ENCODE data around the gene OLFML2B. TPM values are rescaled to one million over a fixed set of nuclear protein-coding genes. Genes with fewer than 3 reads are reported as not detected.

Gene OLFML2B
- polyA plus RNA-seq, 2 of the 4 experiments (the other 2 are of a cell fraction) = 0.10 to 0.79 TPM

- DNase-seq (ENCODE audit: low read depth in 1 of 2, low spot score in 1 of 2) (no peak), FAIRE-seq (no peak), ATAC-seq (no peak)
- TF ChIP-seq HOXB5 (CRISPR knock-in tag; IDR thresholded peaks at IDR 0.05) (no peak), HES2 (IDR thresholded peaks at IDR 0.05) (no peak), EHF (CRISPR knock-in tag; IDR thresholded peaks at IDR 0.05) (no peak), POLR2A (IDR thresholded peaks at IDR 0.05; ENCODE audit: low read length) (no peak), ZSCAN20 (CRISPR knock-in tag; IDR thresholded peaks at IDR 0.05) (no peak)
- H3K4me2 ChIP-seq = no peak overlapping the region
- POLR2A ChIA-PET = no interaction called here
- H3K27ac ChIP-seq = no peak overlapping the region
- H3K9me3 ChIP-seq = no peaks in the 10 kb centered on the region
- H3K4me1 ChIP-seq = peaks cover 9% of the 10 kb centered on the region
- CTCF ChIA-PET = interaction anchor here (1.0 kb wide), 1 partner anchor 15 kb away, joined by 3 read pairs; no protein-coding TSS in a partner anchor
- no peak overlapping the region for H3K4me3 ChIP-seq
- WGBS (ENCODE audit: missing lambda C conversion rate) = 77% methylated on average over 3 of the region's 3 CpGs
These were observed 82.6 kb downstream of the OLFML2B start for GRCh38 chr1:161940866-161941591.

GRCh38 chr1:161936786-161937185 is 86.9 kb downstream of the OLFML2B start:
- FAIRE-seq = no peak

DNA sequence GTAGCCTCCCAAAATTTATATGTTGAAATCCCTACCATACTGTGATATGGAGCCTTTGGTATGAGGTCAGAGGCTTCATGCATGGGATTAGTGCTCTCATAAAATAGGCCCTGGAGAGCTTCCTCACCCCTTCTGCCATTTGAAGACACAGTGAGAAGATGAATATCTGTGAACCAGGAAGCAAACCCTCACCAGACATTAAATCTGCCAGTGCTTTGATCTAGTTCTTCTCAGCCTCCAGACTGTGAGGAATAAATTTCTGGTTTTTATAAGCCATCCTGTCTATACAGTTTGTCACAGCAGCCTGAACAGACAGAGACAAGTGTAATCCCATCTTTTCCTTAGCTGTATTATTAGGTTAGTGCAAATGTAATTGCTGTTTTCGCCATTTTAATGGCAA is 88.4 kb downstream of the OLFML2B start:
- H3K4me1 ChIP-seq = no peaks in the 10 kb centered on the region
- H3K27ac ChIP-seq = no peak overlapping the region
- POLR2A ChIA-PET = no interaction called here
- no peak overlapping the region for H3K4me2 ChIP-seq
- no peaks in the 10 kb centered on the region for H3K9me3 ChIP-seq
- H3K4me3 ChIP-seq = no peak overlapping the region
- no peak for ATAC-seq
- 87% methylated on average over 1 of the region's 1 CpG for WGBS (ENCODE audit: missing lambda C conversion rate)
- CTCF ChIA-PET = interaction anchor here (1.2 kb wide), 1 partner anchor 142 kb away, joined by 3 read pairs; no protein-coding TSS in a partner anchor
- no peak for DNase-seq (ENCODE audit: low read depth in 1 of 2, low spot score in 1 of 2)
- FAIRE-seq = no peak
- no peak for TF ChIP-seq ZC3H11A (IDR thresholded peaks at IDR 0.05)
- TF ChIP-seq PHF8 (IDR thresholded peaks at IDR 0.05; ENCODE audit: borderline replicate concordance, low read depth) = no peak
- TF ChIP-seq BCL3 (IDR thresholded peaks at IDR 0.05) = no peak
- no peak for TF ChIP-seq TFCP2L1 (CRISPR knock-in tag; IDR thresholded peaks at IDR 0.05)
- TF ChIP-seq HOXB5 (CRISPR knock-in tag; IDR thresholded peaks at IDR 0.05) = no peak
- TF ChIP-seq CHD2 (IDR thresholded peaks at IDR 0.05; ENCODE audit: low read length, partially characterized antibody) = no peak
- TF ChIP-seq EHMT2 (IDR thresholded peaks at IDR 0.05; ENCODE audit: low read depth) = no peak
- TF ChIP-seq EHF (CRISPR knock-in tag; IDR thresholded peaks at IDR 0.05) = no peak
- TF ChIP-seq, protein P1, sequence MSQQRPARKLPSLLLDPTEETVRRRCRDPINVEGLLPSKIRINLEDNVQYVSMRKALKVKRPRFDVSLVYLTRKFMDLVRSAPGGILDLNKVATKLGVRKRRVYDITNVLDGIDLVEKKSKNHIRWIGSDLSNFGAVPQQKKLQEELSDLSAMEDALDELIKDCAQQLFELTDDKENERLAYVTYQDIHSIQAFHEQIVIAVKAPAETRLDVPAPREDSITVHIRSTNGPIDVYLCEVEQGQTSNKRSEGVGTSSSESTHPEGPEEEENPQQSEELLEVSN (IDR thresholded peaks at IDR 0.05; ENCODE audit: borderline replicate concordance, low read depth) = no peak
- TF ChIP-seq RAD21 (conservative IDR thresholded peaks at IDR 0.05 in 1 of 2, IDR thresholded peaks at IDR 0.05 in 1 of 2) = no peak
- no peak for TF ChIP-seq REST (IDR thresholded peaks at IDR 0.05)

More at GRCh38 chr1:161936786-161937185, 86.9 kb downstream of the OLFML2B start:
- no peaks in the 10 kb centered on the region for H3K9me3 ChIP-seq
- TF ChIP-seq PHF8 (IDR thresholded peaks at IDR 0.05; ENCODE audit: borderline replicate concordance, low read depth) (no peak), CTCF (IDR thresholded peaks at IDR 0.05) (no peak), FOXS1 (CRISPR knock-in tag; IDR thresholded peaks at IDR 0.05) (no peak), ZFP36 (IDR thresholded peaks at IDR 0.05; ENCODE audit: borderline replicate concordance, partially characterized antibody) (no peak), POLR2AphosphoS2 (conservative IDR thresholded peaks at IDR 0.05; ENCODE audit: low read length) (no peak), BHLHE40 (IDR thresholded peaks at IDR 0.05; ENCODE audit: low read depth, low read length) (no peak), KDM5A (IDR thresholded peaks at IDR 0.05) (no peak), RCOR1 (IDR thresholded peaks at IDR 0.05; ENCODE audit: low read depth, low read length) (no peak), TFCP2L1 (CRISPR knock-in tag; IDR thresholded peaks at IDR 0.05) (no peak), HDAC2 (IDR thresholded peaks at IDR 0.05) (no peak), EP300 (IDR thresholded peaks at IDR 0.05) (no peak), JUNB (IDR thresholded peaks at IDR 0.05) (no peak), HES2 (IDR thresholded peaks at IDR 0.05) (no peak), SMC3 (IDR thresholded peaks at IDR 0.05) (no peak), GATA3 (IDR thresholded peaks at IDR 0.05; ENCODE audit: borderline replicate concordance) (no peak), HOXB5 (CRISPR knock-in tag; IDR thresholded peaks at IDR 0.05) (no peak), KDM1A (IDR thresholded peaks at IDR 0.05; ENCODE audit: low read depth) (no peak), HOXB13 (CRISPR knock-in tag; IDR thresholded peaks at IDR 0.05; ENCODE audit: low read depth) (no peak), SREBF2 (IDR thresholded peaks at IDR 0.05) (no peak)
- ATAC-seq (no peak), DNase-seq (ENCODE audit: low read depth in 1 of 2, low spot score in 1 of 2) (no peak)
- ChIA-PET POLR2A (no interaction called here), CTCF (no interaction called here)
- H3K4me3 ChIP-seq = no peak overlapping the region
- peaks cover 9% of the 10 kb centered on the region for H3K4me1 ChIP-seq
- H3K4me2 ChIP-seq = no peak overlapping the region
- H3K27ac ChIP-seq = no peak overlapping the region
- WGBS (ENCODE audit: missing lambda C conversion rate) = 85% methylated on average over 2 of the region's 2 CpGs
